AG04450 (cell line): Measurements from ENCODE around the gene AP1B1. TPM values are rescaled to one million over a fixed set of nuclear protein-coding genes. Genes with fewer than 3 reads are reported as not detected.
"Not testable (repeated sequence)": the region's sequence is repeated elsewhere in the genome, so short reads cannot be mapped to it uniquely, and the experiment has no call there.

Experiments used
- CTCF ChIA-PET: fragments of 300-600, 350-600 bp; formaldehyde crosslinking; extraction: SDS; loops from one replicate; lab custom pipeline; 2022; ENCODE audit warnings: antibody characterized with exemption, inconsistent platforms; lab: Charles Lee
- POLR2A ChIA-PET: fragments of 350-600 bp; formaldehyde crosslinking; extraction: SDS; loops from one replicate; lab custom pipeline; 2021; ENCODE audit warnings: antibody characterized with exemption, inconsistent platforms; lab: Yijun Ruan, JAX
- DNase-seq: peaks from one replicate; pipeline ENCODE4 v3.0.0-alpha.2; 2011; ENCODE audit warnings: low read depth, low spot score
- H3K27ac ChIP-seq: one replicate; pipeline ENCODE4 v1.5.1; 2012; ENCODE audit warnings: low read depth, low read length, control low read depth
- H3K27me3 ChIP-seq: one replicate; pipeline ENCODE4 v1.6.0; 2012; ENCODE audit warnings: low read length; ENCODE audit not compliant: control insufficient read depth, insufficient read depth
- H3K4me3 ChIP-seq: 2 replicates; pipeline ENCODE4 v1.5.1; 2011; ENCODE audit warnings: mild to moderate bottlenecking, low read depth, low read length, control low read depth
- H3K9me3 ChIP-seq: 2 replicates; pipeline ENCODE4 v1.5.1; 2012; ENCODE audit warnings: low read length; ENCODE audit not compliant: control insufficient read depth, insufficient read depth
- CTCF ChIP-seq: IDR thresholded peaks from 2 replicates; pipeline ENCODE4 v1.5.1; 2011; ENCODE audit warnings: low read depth, low read length, control low read depth, inconsistent platforms
- polyA plus RNA-seq: library from polyadenylated mRNA; depleted of rRNA; stranded (reverse); fragments of >200 nt; gene quantifications from 2 replicates; pipeline ENCODE4 v1.2.3, GENCODE V29; 2011

The AP1B1 gene
- polyA plus RNA-seq, 1 experiment, result 54.1 TPM

GRCh38 chr22:29359469-29359868, 28.9 kb downstream of the AP1B1 start:
- ChIA-PET CTCF (interaction anchor here (0.6 to 1.6 kb wide), 7 partner anchors 9 to 272 kb away, joined by 3 to 6 read pairs (median 4); no protein-coding TSS in a partner anchor), POLR2A (interaction anchor here (0.6 kb wide), 1 partner anchor 224 kb away, joined by 3 read pairs; no protein-coding TSS in a partner anchor)
- no peak overlapping the region for H3K4me3 ChIP-seq
- H3K27ac ChIP-seq, result no peak overlapping the region
- peak; percentile 72 for TF ChIP-seq CTCF
- DNase-seq, result no peak
- H3K27me3 ChIP-seq, result no peaks in the 10 kb centered on the region
- no peaks in the 10 kb centered on the region for H3K9me3 ChIP-seq

- CTCF ChIA-PET, H3K9me3 ChIP-seq, DNase-seq, H3K4me3 ChIP-seq, H3K27me3 ChIP-seq, H3K27ac ChIP-seq: not testable (repeated sequence)
- POLR2A ChIA-PET, result interaction anchor here (0.7 kb wide), 1 partner anchor 51 kb away, joined by 8 read pairs; the partner anchor contains the start of gene GAS2L1
Observed at GRCh38 chr22:29357193-29357890, 31.0 kb downstream of the AP1B1 start.

DNA sequence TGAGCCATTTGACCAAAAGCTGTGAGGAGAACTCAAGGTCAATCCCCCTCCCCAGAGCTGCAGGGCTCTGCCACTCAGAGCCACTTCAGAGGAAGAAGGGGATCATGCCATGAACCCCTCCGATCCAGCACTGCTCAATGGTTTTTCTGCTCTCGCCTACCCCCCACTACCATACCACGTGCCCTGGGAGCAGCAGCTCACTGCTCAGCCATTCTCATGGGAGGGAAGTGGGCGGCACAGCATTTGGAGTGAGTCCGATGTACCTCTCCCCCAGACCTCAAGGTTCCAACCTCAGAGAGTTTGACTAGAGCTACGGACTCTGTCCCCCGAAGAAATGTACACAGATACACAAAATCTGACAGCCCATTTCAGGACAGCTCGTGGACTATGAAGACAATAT, 34.5 kb downstream of the AP1B1 start:
- POLR2A ChIA-PET, result no interaction called here
- Histone ChIP-seq H3K9me3 (no peaks in the 10 kb centered on the region), H3K27me3 (no peaks in the 10 kb centered on the region), H3K27ac (no peak overlapping the region), H3K4me3 (no peak overlapping the region)
- no peak for TF ChIP-seq CTCF
- DNase-seq, result no peak
- CTCF ChIA-PET, result interaction anchor here (0.6 kb wide), 1 partner anchor 10 kb away, joined by 4 read pairs; no protein-coding TSS in a partner anchor

DNA sequence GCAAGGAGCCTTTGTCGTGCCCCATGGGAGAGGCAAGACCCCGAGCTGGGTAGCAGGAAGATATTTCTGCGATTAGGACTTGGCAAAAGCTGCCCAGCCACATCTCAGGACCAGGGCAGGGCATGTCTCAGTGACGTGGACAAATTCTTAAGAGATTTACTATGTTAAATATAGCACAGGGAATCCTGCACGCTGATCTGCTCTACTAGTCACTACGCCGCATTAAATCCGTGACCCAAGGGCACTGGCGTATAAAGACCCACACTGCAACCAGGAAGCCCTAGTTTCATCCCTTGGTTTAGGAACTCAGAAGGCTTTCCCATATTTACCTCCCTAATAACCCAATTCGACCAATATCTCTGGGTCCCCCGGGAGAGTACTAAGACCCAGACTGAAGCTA, 35.1 kb downstream of the AP1B1 start:
- POLR2A ChIA-PET, result no interaction called here
- no peak for TF ChIP-seq CTCF
- CTCF ChIA-PET, result no interaction called here
- Histone ChIP-seq H3K27ac (no peak overlapping the region), H3K27me3 (no peaks in the 10 kb centered on the region), H3K4me3 (no peak overlapping the region), H3K9me3 (no peaks in the 10 kb centered on the region)
- DNase-seq, result no peak

- CTCF ChIA-PET, result no interaction called here
- no peak overlapping the region for H3K4me3 ChIP-seq
- H3K27ac ChIP-seq, result no peak overlapping the region
- no peaks in the 10 kb centered on the region for H3K9me3 ChIP-seq
- TF ChIP-seq CTCF, result no peak
- POLR2A ChIA-PET, result no interaction called here
- DNase-seq, result no peak
- no peaks in the 10 kb centered on the region for H3K27me3 ChIP-seq
Observed at GRCh38 chr22:29352778-29353177, 35.6 kb downstream of the AP1B1 start.
